Esophagus squamous epithelium (tissue), 4 donors: ENCODE data around the gene CTIF.

ENCODE experiments used
- CTCF ChIP-seq, 6 experiments: fragments of 450-650 bp in 4 of 6; fragments of 200-600 bp in 2 of 6; sonication (generic) in 2 of 6; IDR thresholded peaks; one replicate each; pipeline ENCODE4 v1.5.1; 2016 to 2019; ENCODE audit warnings: antibody characterized with exemption in 6 of 6, mild to moderate bottlenecking in 4 of 6, moderate library complexity in 4 of 6
- POLR2A ChIP-seq, 4 donors: fragments of 450-650 bp; IDR thresholded peaks; one replicate each; pipeline ENCODE4 v1.6.1; 2017; ENCODE audit warnings: antibody characterized with exemption in 4 of 4, mild to moderate bottlenecking in 4 of 4, moderate library complexity in 3 of 4

- no peak for TF ChIP-seq CTCF (IDR thresholded peaks at IDR 0.05)
- no peak for TF ChIP-seq POLR2A (IDR thresholded peaks at IDR 0.05)
These were observed 259.8 kb downstream of the CTIF start for GRCh38 chr18:48798334-48799245.
